Endothelial cell of umbilical vein (primary cell): ENCODE measurements around the gene TMEM164. TPM values are rescaled to one million over a fixed set of nuclear protein-coding genes. Genes with fewer than 3 reads are reported as not detected.
A peak's percentile ranks its signal among the peaks of the same experiment; 100 is the strongest.

ENCODE experiments used
- BruUV-seq: library from RNA; stranded (reverse); fragments of 400-500 nt; replicated peaks from 2 replicates; lab custom pipeline; 2021; lab: Mats Ljungman, UMichigan
- CTCF ChIA-PET: fragments of 300-600, 350-600 bp; sonication (Branson Sonifier 250); formaldehyde crosslinking; loops from one replicate; lab custom pipeline; 2021; ENCODE audit warnings: antibody characterized with exemption, inconsistent platforms; lab: Charles Lee
- POLR2A ChIA-PET: fragments of 300-600, 350-600 bp; sonication (Branson Sonifier 250); formaldehyde crosslinking; loops from one replicate; lab custom pipeline; 2021; ENCODE audit warnings: antibody characterized with exemption, inconsistent platforms; lab: Charles Lee
- DNase-seq: peaks from one replicate; pipeline ENCODE4 v3.0.0-alpha.2; 2011; ENCODE audit warnings: low read depth, low spot score
- FAIRE-seq: peaks from 2 replicates; lab custom pipeline; 2011; peaks lifted over from hg19 to GRCh38; lab: Jason Lieb, UNC
- H2AFZ ChIP-seq: 2 replicates; pipeline ENCODE4 v1.6.0; 2012; ENCODE audit warnings: low read depth, low read length, control low read depth, inconsistent platforms
- H3K27ac ChIP-seq: 2 replicates; pipeline ENCODE4 v1.5.1; 2011; ENCODE audit warnings: low read depth, mild to moderate bottlenecking, control low read depth, low read length, moderate library complexity; ENCODE audit not compliant: insufficient read depth
- H3K27me3 ChIP-seq, 2 experiments: 2 replicates each; pipeline versions ENCODE4 v1.6.0 to v1.6.1; 2011; ENCODE audit warnings: low read length in 2 of 2, mixed read lengths in 1 of 2; ENCODE audit not compliant: control insufficient read depth in 2 of 2, insufficient read depth in 2 of 2
- H3K36me3 ChIP-seq, 2 experiments: 2 replicates in 1 of 2; 3 replicates in 1 of 2; pipeline ENCODE4 v1.5.1; 2011; ENCODE audit warnings: low read length in 2 of 2, mild to moderate bottlenecking in 1 of 2, moderate library complexity in 1 of 2; ENCODE audit not compliant: control insufficient read depth in 2 of 2, insufficient read depth in 2 of 2; ENCODE audit errors: extremely low read depth in 1 of 2
- H3K4me1 ChIP-seq: 3 replicates; pipeline ENCODE4 v1.5.1; 2011; ENCODE audit warnings: mild to moderate bottlenecking, low read length; ENCODE audit not compliant: control insufficient read depth, insufficient read depth; ENCODE audit errors: extremely low read depth
- H3K4me2 ChIP-seq: 2 replicates; pipeline ENCODE4 v1.6.1; 2011; ENCODE audit warnings: low read length, control low read depth, mixed read lengths; ENCODE audit not compliant: insufficient read depth
- H3K4me3 ChIP-seq, 3 experiments: fragments of 200-600 bp in 1 of 3; sonication (generic), shearing (Covaris generic) in 1 of 3; replicated peaks in 1 of 3; 2 replicates each; pipeline ENCODE4 v1.5.1; 2011 to 2016; ENCODE audit warnings: control low read depth in 3 of 3, low read length in 3 of 3, mild to moderate bottlenecking in 2 of 3, inconsistent platforms in 1 of 3, low read depth in 1 of 3, moderate library complexity in 1 of 3; ENCODE audit not compliant: insufficient read depth in 1 of 3
- H3K79me2 ChIP-seq: 2 replicates; pipeline ENCODE4 v1.6.0; 2012; ENCODE audit warnings: low read length, inconsistent platforms; ENCODE audit not compliant: control insufficient read depth, insufficient read depth
- H3K9ac ChIP-seq: replicated peaks from 2 replicates; pipeline ENCODE3; 2011; ENCODE audit warnings: low read length, control low read depth; ENCODE audit not compliant: insufficient read depth; ENCODE audit errors: extremely low read depth
- H3K9me1 ChIP-seq: replicated peaks from 3 replicates; pipeline ENCODE4 v1.6.0; 2011; ENCODE audit warnings: mild to moderate bottlenecking, low read length; ENCODE audit not compliant: control insufficient read depth, insufficient read depth; ENCODE audit errors: extremely low read depth
- H3K9me3 ChIP-seq: replicated peaks from 2 replicates; pipeline ENCODE4 v1.5.1; 2012; ENCODE audit warnings: low read length, inconsistent platforms; ENCODE audit not compliant: control insufficient read depth, insufficient read depth
- H4K20me1 ChIP-seq: replicated peaks from 2 replicates; pipeline ENCODE3; 2011; ENCODE audit warnings: mild to moderate bottlenecking, low read length; ENCODE audit not compliant: control insufficient read depth, insufficient read depth; ENCODE audit errors: extremely low read depth
- FOS ChIP-seq: IDR thresholded peaks from 2 replicates; pipeline ENCODE4 v1.6.1; 2011; ENCODE audit warnings: mild to moderate bottlenecking, low read length, moderate library complexity, borderline replicate concordance; ENCODE audit not compliant: insufficient read depth
- GATA2 ChIP-seq: IDR thresholded peaks from 2 replicates; pipeline ENCODE4 v1.7.0; 2011; ENCODE audit warnings: low read depth, mild to moderate bottlenecking, moderate library complexity, mixed read lengths, low read length; ENCODE audit not compliant: insufficient read length, insufficient read depth
- POLR2AphosphoS5 ChIP-seq: IDR thresholded peaks from 2 replicates; pipeline ENCODE4 v1.6.1; 2012; ENCODE audit warnings: low read depth, mild to moderate bottlenecking, control low read depth, low read length, moderate library complexity; ENCODE audit not compliant: insufficient read depth
- dilution Hi-C: fragments of 300-500 bp; cut with MboI; formaldehyde crosslinking; loops from one replicate; pipeline ENCODE4 v1.15.0; 2019; ENCODE audit warnings: low sequenced_read_pairs; ENCODE audit not compliant: extremely low pct_ligation_motif_present
- intact Hi-C: fragments of 100-400 bp; cut with micrococcal nuclease; formaldehyde crosslinking; loops from one replicate; pipeline ENCODE4 v1.10.0; 2022
- polyA plus RNA-seq, 4 experiments: library from polyadenylated mRNA; depleted of rRNA in 3 of 4; stranded (reverse) in 3 of 4; unstranded in 1 of 4; fragments of >200 nt; gene quantifications; 2 replicates each; pipeline versions ENCODE4 v1.2.1 to v1.2.3, GENCODE V29; 2011 to 2012; ENCODE audit warnings: missing spikeins in 1 of 4
- total RNA-seq: library from RNA; stranded (reverse); gene quantifications from 2 replicates; pipeline ENCODE4 v1.2.3, GENCODE V29; 2021

The TMEM164 gene
- total and polyA plus RNA-seq, 2 donors (not counting 3 experiments of a cell fraction or from before 2014, with no cell fraction given), result 12.8 to 22.2 TPM

DNA sequence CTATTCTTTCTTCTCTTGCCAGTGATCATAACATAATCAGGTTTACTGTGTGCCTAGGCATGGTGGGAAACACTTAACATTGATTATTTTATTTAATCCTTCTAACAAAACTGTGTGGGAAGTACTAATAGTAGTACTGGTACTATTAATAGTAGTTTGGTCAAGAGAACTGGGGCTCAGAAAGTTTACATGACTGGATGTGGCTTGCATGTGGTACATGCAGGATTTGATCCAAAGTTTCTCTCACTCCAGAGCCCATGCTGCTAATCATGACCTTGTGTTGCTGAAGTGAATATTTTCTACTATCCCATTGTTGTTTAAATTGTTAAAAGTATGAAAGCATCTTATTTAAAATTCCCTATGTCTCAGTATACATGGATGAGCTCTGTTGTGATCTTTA lies 78.4 kb downstream of the TMEM164 start:
- POLR2A ChIA-PET, result no interaction called here
- Histone ChIP-seq H3K79me2 (no peaks in the 10 kb centered on the region), H4K20me1 (no peaks in the 10 kb centered on the region), H3K9me3 (no peaks in the 10 kb centered on the region), H3K9ac (peak overlapping the region; percentile 59), H3K4me1 (peaks cover 28% of the 10 kb centered on the region), H3K4me2 (no peak overlapping the region), H3K27me3 (no peaks in the 10 kb centered on the region), H3K9me1 (no peaks in the 10 kb centered on the region), H3K4me3 (no peak overlapping the region), H3K27ac (peak overlapping the region; percentile 80), H3K36me3 (no peaks in the 10 kb centered on the region), H2AFZ (no peak overlapping the region)
- CTCF ChIA-PET, result interaction anchor here (1.4 kb wide), 1 partner anchor 65 kb away, joined by 3 read pairs; no protein-coding TSS in a partner anchor
- no peak for TF ChIP-seq GATA2
- BruUV-seq, result no TSS peak
- intact Hi-C loops, result no loop called here
- dilution Hi-C loops, result no loop called here
- FAIRE-seq (no peak), DNase-seq (no peak)

DNA sequence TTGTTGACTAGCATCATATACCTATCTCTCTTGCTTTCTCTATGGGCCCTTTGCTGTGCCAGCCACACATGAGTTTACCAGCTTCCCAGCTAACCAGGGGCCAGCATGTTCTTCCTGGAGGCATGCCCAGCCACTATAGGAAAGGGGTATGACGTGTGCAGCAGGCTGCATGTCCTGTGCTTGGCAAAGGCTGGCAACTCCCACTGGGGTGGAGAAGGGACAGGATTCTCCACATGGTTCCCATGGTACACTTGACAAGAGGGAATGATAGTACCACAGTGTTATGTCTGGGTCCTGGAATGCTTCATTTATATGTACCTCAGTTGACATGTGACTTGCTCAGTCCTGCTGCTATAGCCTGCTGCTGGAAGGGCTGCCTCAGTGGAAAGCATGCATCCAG lies 78.8 kb downstream of the TMEM164 start:
- FAIRE-seq (peak; percentile 79), DNase-seq (peak; percentile 65)
- Histone ChIP-seq H2AFZ (no peak overlapping the region), H3K27me3 (no peaks in the 10 kb centered on the region), H3K9ac (peak overlapping the region; percentile 59), H3K4me3 (no peak overlapping the region), H3K4me2 (no peak overlapping the region), H4K20me1 (no peaks in the 10 kb centered on the region), H3K27ac (peak overlapping the region; percentile 80), H3K9me1 (no peaks in the 10 kb centered on the region), H3K9me3 (no peaks in the 10 kb centered on the region), H3K36me3 (no peaks in the 10 kb centered on the region), H3K4me1 (peaks cover 31% of the 10 kb centered on the region), H3K79me2 (no peaks in the 10 kb centered on the region)
- intact Hi-C loops (no loop called here), dilution Hi-C loops (no loop called here)
- ChIA-PET CTCF (interaction anchor here (1.2 to 1.4 kb wide), 2 partner anchors 23 to 65 kb away, joined by 3 read pairs; no protein-coding TSS in a partner anchor), POLR2A (no interaction called here)
- BruUV-seq, result no TSS peak
- no peak for TF ChIP-seq FOS
- TF ChIP-seq POLR2AphosphoS5, result no peak
